Astrocyte (in vitro differentiated cells and primary cell): ENCODE results near the gene KEL.

Experiments
- EZH2 ChIP-seq: IDR thresholded peaks from 2 replicates; pipeline ENCODE4 v1.6.1; 2012; ENCODE audit warnings: mild to moderate bottlenecking, low read length, inconsistent platforms; ENCODE audit not compliant: insufficient read depth
- TF ChIP-seq, protein P1 (sequence below): IDR thresholded peaks from 2 replicates; pipeline ENCODE4 v1.5.1; 2011; ENCODE audit warnings: low read depth, mild to moderate bottlenecking, inconsistent platforms, low read length, moderate library complexity; ENCODE audit not compliant: insufficient read depth

DNA sequence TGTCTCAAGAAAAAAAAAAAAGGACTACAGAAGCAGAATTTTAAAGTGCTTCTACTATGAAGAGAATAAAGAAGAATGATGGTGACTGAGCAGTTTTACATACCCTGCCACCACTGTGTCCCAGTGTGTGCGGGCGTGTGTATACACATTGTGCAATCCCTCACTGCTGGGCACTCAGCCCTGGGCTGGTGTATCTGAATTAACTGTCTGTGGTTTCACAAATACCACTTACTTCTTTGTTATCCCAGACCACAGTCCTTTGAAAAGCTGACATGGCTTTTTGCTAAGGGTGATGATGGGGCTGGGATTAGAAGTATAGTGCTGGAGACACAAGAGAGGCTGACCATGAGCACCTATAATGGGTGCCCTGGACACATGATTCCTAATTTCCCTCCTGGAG, 55.5 kb downstream of the KEL start:
- TF ChIP-seq, protein P1, sequence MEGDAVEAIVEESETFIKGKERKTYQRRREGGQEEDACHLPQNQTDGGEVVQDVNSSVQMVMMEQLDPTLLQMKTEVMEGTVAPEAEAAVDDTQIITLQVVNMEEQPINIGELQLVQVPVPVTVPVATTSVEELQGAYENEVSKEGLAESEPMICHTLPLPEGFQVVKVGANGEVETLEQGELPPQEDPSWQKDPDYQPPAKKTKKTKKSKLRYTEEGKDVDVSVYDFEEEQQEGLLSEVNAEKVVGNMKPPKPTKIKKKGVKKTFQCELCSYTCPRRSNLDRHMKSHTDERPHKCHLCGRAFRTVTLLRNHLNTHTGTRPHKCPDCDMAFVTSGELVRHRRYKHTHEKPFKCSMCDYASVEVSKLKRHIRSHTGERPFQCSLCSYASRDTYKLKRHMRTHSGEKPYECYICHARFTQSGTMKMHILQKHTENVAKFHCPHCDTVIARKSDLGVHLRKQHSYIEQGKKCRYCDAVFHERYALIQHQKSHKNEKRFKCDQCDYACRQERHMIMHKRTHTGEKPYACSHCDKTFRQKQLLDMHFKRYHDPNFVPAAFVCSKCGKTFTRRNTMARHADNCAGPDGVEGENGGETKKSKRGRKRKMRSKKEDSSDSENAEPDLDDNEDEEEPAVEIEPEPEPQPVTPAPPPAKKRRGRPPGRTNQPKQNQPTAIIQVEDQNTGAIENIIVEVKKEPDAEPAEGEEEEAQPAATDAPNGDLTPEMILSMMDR, result no peak
- TF ChIP-seq EZH2, result no peak
